ENCODE measurements around the gene HSD17B13.
"Not testable (repeated sequence)": the region's sequence is repeated elsewhere in the genome, so short reads cannot be mapped to it uniquely, and the experiment has no call there.

Gene HSD17B13

DNA sequence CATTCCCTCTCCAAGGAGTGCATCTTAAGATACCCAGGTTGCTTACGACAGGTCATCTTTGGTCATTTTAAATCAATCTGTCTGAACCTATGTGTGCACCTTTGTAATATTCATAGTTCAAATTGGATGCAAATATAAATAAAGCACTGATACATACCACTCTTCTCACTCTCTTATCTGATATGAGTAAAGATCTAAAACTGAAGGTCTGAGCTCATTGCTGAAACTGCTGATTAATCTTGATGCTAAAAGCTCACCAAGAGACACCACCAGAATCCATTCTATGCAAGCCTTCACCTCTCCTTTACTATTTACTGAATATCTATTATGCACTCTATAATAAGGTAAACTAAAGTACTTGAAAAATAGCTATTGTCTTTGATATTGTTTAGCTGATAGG is 16.6 kb downstream of the HSD17B13 start:
- no peak overlapping the region for H3K4me3 ChIP-seq (ENCODE audit: low read depth in 1 of 2, low read length in 1 of 2)
- H3K36me3 ChIP-seq: no peaks in the 10 kb centered on the region
- H3K27ac ChIP-seq: no peak overlapping the region
- H3K4me1 ChIP-seq (ENCODE audit: control insufficient read depth in 1 of 2, insufficient read depth in 1 of 2, low read depth in 1 of 2, low read length in 1 of 2): no peaks in the 10 kb centered on the region
- no peaks in the 10 kb centered on the region for H3K9me3 ChIP-seq
- no peaks in the 10 kb centered on the region for H3K27me3 ChIP-seq
- TF ChIP-seq, protein P1, sequence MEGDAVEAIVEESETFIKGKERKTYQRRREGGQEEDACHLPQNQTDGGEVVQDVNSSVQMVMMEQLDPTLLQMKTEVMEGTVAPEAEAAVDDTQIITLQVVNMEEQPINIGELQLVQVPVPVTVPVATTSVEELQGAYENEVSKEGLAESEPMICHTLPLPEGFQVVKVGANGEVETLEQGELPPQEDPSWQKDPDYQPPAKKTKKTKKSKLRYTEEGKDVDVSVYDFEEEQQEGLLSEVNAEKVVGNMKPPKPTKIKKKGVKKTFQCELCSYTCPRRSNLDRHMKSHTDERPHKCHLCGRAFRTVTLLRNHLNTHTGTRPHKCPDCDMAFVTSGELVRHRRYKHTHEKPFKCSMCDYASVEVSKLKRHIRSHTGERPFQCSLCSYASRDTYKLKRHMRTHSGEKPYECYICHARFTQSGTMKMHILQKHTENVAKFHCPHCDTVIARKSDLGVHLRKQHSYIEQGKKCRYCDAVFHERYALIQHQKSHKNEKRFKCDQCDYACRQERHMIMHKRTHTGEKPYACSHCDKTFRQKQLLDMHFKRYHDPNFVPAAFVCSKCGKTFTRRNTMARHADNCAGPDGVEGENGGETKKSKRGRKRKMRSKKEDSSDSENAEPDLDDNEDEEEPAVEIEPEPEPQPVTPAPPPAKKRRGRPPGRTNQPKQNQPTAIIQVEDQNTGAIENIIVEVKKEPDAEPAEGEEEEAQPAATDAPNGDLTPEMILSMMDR (IDR thresholded peaks at IDR 0.05): no peak

DNA sequence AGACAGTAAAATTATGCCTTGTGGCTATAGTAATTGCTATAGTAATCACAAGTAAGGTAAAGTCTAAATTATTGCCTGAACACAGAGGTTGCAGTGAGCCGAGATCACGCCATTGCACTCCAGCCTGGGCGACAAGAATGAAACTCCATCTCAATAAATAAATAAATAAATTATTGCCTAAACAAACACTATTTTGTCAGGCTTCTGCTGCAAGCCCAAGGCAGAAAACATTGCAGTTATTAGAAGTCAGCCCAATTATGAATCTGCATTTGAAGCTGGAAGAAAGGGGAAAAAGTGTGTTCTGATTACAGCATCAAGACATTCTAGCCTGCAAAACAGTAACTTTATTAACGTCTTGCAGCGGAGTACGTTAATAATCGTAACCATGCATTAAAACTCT is 17.1 kb downstream of the HSD17B13 start:
- no peak overlapping the region for H3K27ac ChIP-seq
- H3K9me3 ChIP-seq: no peaks in the 10 kb centered on the region
- TF ChIP-seq, protein P1 (IDR thresholded peaks at IDR 0.05): no peak
- no peaks in the 10 kb centered on the region for H3K4me1 ChIP-seq (ENCODE audit: control insufficient read depth in 1 of 2, insufficient read depth in 1 of 2, low read depth in 1 of 2, low read length in 1 of 2)
- H3K27me3 ChIP-seq: no peaks in the 10 kb centered on the region
- no peaks in the 10 kb centered on the region for H3K36me3 ChIP-seq
- H3K4me3 ChIP-seq (ENCODE audit: low read depth in 1 of 2, low read length in 1 of 2): no peak overlapping the region

DNA sequence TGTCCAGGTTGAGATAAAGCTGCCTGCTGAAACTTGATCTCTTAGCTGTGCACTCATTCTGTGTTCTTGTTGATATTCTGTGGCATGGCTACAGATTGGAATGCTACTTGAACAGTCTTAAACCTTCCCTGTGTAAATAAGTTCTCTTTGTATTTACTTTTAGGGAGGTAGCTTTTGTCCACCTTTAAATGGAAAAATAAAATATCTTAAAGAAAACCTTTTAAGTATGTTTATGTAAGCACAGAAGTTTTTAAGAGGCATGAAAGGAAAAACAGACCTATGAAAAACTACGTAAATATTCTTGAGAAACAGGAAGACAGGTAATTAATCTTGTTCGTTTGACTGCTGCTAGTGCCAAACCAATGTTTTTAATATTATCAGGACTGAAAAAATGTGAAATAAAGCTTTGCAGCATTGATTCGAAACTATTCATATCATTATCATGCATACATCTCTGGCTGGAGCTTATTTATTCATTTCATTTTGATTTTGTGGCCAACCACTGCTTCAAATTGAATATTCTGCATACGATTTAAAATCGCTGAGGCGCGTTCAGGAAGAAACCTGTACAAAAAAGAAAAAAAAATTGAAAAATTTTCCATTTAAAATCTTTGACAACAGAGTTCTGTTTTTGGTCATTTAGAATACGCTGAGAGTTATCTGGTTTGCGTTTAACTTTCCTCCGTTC is 17.8 kb downstream of the HSD17B13 start:
- no peaks in the 10 kb centered on the region for H3K36me3 ChIP-seq
- TF ChIP-seq, protein P1 (IDR thresholded peaks at IDR 0.05): no peak
- H3K4me1 ChIP-seq (ENCODE audit: control insufficient read depth in 1 of 2, insufficient read depth in 1 of 2, low read depth in 1 of 2, low read length in 1 of 2): no peaks in the 10 kb centered on the region
- H3K27me3 ChIP-seq: no peaks in the 10 kb centered on the region
- no peaks in the 10 kb centered on the region for H3K9me3 ChIP-seq
- no peak overlapping the region for H3K4me3 ChIP-seq (ENCODE audit: low read depth in 1 of 2, low read length in 1 of 2)
- H3K27ac ChIP-seq: no peak overlapping the region

DNA sequence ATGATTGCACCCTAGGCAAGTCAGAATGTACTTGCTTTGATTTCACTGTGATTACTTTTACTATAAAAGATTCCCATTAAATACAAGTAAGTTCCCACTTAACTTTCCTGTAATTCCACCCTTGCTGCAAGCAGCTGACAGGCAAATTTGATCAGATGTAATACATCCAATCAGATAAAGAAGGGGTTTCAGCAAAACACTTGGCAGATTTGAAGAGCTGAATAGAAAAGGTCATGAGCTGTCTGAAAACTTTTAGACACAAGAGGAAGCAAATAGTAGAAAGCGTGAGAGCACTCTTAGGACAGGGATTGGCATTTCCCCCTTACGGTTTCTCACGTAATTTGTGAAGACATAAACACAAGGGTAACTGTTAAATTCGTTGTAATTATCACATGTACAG is 22.8 kb downstream of the HSD17B13 start:
- TF ChIP-seq, protein P1 (IDR thresholded peaks at IDR 0.05): no peak
- H3K4me1 ChIP-seq (ENCODE audit: control insufficient read depth in 1 of 2, insufficient read depth in 1 of 2, low read depth in 1 of 2, low read length in 1 of 2): no peaks in the 10 kb centered on the region
- H3K4me3 ChIP-seq (ENCODE audit: low read depth in 1 of 2, low read length in 1 of 2): no peak overlapping the region
- H3K27ac ChIP-seq: no peak overlapping the region
- no peaks in the 10 kb centered on the region for H3K27me3 ChIP-seq
- H3K9me3 ChIP-seq: no peaks in the 10 kb centered on the region
- H3K36me3 ChIP-seq: no peaks in the 10 kb centered on the region

DNA sequence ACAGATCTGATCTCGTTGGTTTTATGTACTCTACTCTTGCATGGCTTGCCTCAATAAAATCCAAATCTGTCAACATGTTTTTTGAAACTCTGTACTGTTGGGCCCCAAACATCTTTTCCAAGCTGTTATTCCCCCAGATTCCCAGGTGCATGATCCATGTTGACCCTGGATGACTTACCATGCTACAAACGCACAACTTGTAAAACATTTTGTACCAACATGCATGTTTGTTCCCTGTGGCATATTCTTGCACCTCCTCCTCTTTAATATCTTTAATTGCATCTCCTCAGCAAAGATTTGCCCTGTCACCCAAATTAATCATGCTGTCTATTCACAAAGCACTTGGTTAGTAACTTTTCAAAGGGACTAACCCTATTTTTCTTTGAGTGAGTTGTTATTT is 24.3 kb downstream of the HSD17B13 start:
- Histone ChIP-seq H3K9me3 (no peaks in the 10 kb centered on the region), H3K36me3 (no peaks in the 10 kb centered on the region), H3K27ac (no peak overlapping the region), H3K4me3 (ENCODE audit: low read depth in 1 of 2, low read length in 1 of 2) (no peak overlapping the region), H3K27me3 (no peaks in the 10 kb centered on the region), H3K4me1 (ENCODE audit: control insufficient read depth in 1 of 2, insufficient read depth in 1 of 2, low read depth in 1 of 2, low read length in 1 of 2) (no peaks in the 10 kb centered on the region)
- TF ChIP-seq, protein P1 (IDR thresholded peaks at IDR 0.05): no peak

DNA sequence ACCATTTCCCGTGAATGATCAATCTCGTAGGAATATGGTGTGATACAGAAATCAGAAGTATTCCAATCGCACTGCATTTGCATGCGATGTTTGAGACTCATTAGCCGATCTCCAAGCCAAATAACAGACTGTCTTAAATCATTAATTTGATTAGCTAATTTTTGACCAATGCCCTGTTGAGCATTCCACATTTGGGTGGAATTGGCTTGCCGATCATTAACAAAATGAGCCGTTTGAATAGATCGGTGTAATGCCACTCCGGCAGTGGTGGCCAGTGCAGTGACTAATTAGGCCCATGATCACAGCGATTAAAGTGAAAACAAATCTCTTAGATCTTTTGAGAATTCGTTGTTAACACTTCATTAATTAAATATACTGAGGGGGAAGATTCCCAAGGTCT is 27.8 kb downstream of the HSD17B13 start:
- not testable (repeated sequence) for H3K9me3 ChIP-seq; H3K4me1 ChIP-seq (ENCODE audit: control insufficient read depth in 1 of 2, insufficient read depth in 1 of 2, low read depth in 1 of 2, low read length in 1 of 2); H3K27ac ChIP-seq; H3K36me3 ChIP-seq; H3K4me3 ChIP-seq (ENCODE audit: low read depth in 1 of 2, low read length in 1 of 2); H3K27me3 ChIP-seq

DNA sequence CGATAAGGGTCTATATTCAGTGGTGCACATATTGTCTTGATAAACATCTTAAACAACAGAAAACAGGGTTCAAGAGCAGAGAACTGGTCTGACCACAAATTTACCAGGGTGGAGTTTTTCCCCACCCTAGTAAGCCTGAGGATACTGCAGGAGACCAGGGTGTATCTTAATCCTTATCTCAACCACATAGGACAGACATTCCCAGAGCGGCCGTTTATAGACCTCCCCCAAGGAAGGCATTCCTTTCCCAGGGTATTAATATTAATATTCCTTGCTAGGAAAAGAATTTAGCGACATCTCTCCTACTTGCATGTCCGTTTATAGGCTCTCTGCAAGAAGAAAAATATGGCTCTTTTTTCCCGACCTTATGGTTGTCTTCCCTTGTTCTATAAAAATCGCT is 28.8 kb downstream of the HSD17B13 start:
- not testable (repeated sequence) for H3K27me3 ChIP-seq; H3K4me1 ChIP-seq (ENCODE audit: control insufficient read depth in 1 of 2, insufficient read depth in 1 of 2, low read depth in 1 of 2, low read length in 1 of 2)

More for the DNA sequence above, 28.8 kb downstream of the HSD17B13 start:
- not testable (repeated sequence) for H3K4me3 ChIP-seq (ENCODE audit: low read depth in 1 of 2, low read length in 1 of 2); H3K27ac ChIP-seq; H3K9me3 ChIP-seq; H3K36me3 ChIP-seq
